ENCODE data around the gene ARHGEF28. TPM values are rescaled to one million over a fixed set of nuclear protein-coding genes. Genes with fewer than 3 reads are reported as not detected.

ARHGEF28 gene
- total RNA-seq, 2 donors from 2014 or later: 0.16 to 0.17 TPM

- H3K4me1 Mint-ChIP-seq: no peaks in the 10 kb centered on the region
- H3K4me3 Mint-ChIP-seq: no peak overlapping the region
- peaks cover 21% of the 10 kb centered on the region for H3K27me3 Mint-ChIP-seq
- ATAC-seq (replicated peaks): no peak
- no peaks in the 10 kb centered on the region for H3K36me3 Mint-ChIP-seq (ENCODE audit: low read depth)
- H3K27ac Mint-ChIP-seq: no peak overlapping the region
- peaks cover 4% of the 10 kb centered on the region for H3K9me3 Mint-ChIP-seq
Observed at GRCh38 chr5:73709536-73710129, 83.6 kb downstream of the ARHGEF28 start.

GRCh38 chr5:73716284-73716808 lies 90.3 kb downstream of the ARHGEF28 start:
- no peak overlapping the region for H3K4me3 Mint-ChIP-seq
- no peaks in the 10 kb centered on the region for H3K36me3 Mint-ChIP-seq (ENCODE audit: low read depth)
- no peaks in the 10 kb centered on the region for H3K9me3 Mint-ChIP-seq
- no peak for ATAC-seq (replicated peaks)
- peaks cover 32% of the 10 kb centered on the region for H3K27me3 Mint-ChIP-seq
- H3K4me1 Mint-ChIP-seq: no peaks in the 10 kb centered on the region
- no peak overlapping the region for H3K27ac Mint-ChIP-seq

- Mint-ChIP-seq H3K27me3 (peaks cover 22% of the 10 kb centered on the region), H3K36me3 (ENCODE audit: low read depth) (no peaks in the 10 kb centered on the region), H3K27ac (no peak overlapping the region), H3K4me3 (no peak overlapping the region), H3K9me3 (no peaks in the 10 kb centered on the region), H3K4me1 (no peaks in the 10 kb centered on the region)
- no peak for ATAC-seq (replicated peaks)
Observed at GRCh38 chr5:73718762-73719161, 92.8 kb downstream of the ARHGEF28 start.

GRCh38 chr5:73719632-73720031 lies 93.6 kb downstream of the ARHGEF28 start:
- Mint-ChIP-seq H3K4me3 (no peak overlapping the region), H3K4me1 (no peaks in the 10 kb centered on the region), H3K27me3 (peaks cover 20% of the 10 kb centered on the region), H3K9me3 (no peaks in the 10 kb centered on the region), H3K27ac (no peak overlapping the region), H3K36me3 (ENCODE audit: low read depth) (no peaks in the 10 kb centered on the region)
- no peak for ATAC-seq (replicated peaks)

GRCh38 chr5:73722231-73722630 lies 96.2 kb downstream of the ARHGEF28 start:
- ATAC-seq (replicated peaks): no peak
- no peaks in the 10 kb centered on the region for H3K9me3 Mint-ChIP-seq
- no peaks in the 10 kb centered on the region for H3K4me1 Mint-ChIP-seq
- no peak overlapping the region for H3K27ac Mint-ChIP-seq
- no peak overlapping the region for H3K4me3 Mint-ChIP-seq
- H3K36me3 Mint-ChIP-seq (ENCODE audit: low read depth): no peaks in the 10 kb centered on the region
- H3K27me3 Mint-ChIP-seq: peaks cover 17% of the 10 kb centered on the region

- Mint-ChIP-seq H3K27ac (no peak overlapping the region), H3K4me3 (no peak overlapping the region), H3K36me3 (ENCODE audit: low read depth) (no peaks in the 10 kb centered on the region), H3K27me3 (peaks cover 3% of the 10 kb centered on the region), H3K4me1 (no peaks in the 10 kb centered on the region), H3K9me3 (no peaks in the 10 kb centered on the region)
- no peak for ATAC-seq (replicated peaks)
Observed at GRCh38 chr5:73726071-73726470, 100.1 kb downstream of the ARHGEF28 start.

GRCh38 chr5:73726606-73727231 lies 100.7 kb downstream of the ARHGEF28 start:
- Mint-ChIP-seq H3K27ac (no peak overlapping the region), H3K9me3 (no peaks in the 10 kb centered on the region), H3K36me3 (ENCODE audit: low read depth) (no peaks in the 10 kb centered on the region), H3K27me3 (peaks cover 3% of the 10 kb centered on the region), H3K4me1 (no peaks in the 10 kb centered on the region), H3K4me3 (no peak overlapping the region)
- ATAC-seq (replicated peaks): no peak

- H3K9me3 Mint-ChIP-seq: no peaks in the 10 kb centered on the region
- H3K36me3 Mint-ChIP-seq (ENCODE audit: low read depth): no peaks in the 10 kb centered on the region
- ATAC-seq (replicated peaks): no peak
- no peak overlapping the region for H3K4me3 Mint-ChIP-seq
- no peak overlapping the region for H3K27ac Mint-ChIP-seq
- no peaks in the 10 kb centered on the region for H3K4me1 Mint-ChIP-seq
- peaks cover 3% of the 10 kb centered on the region for H3K27me3 Mint-ChIP-seq
Observed at GRCh38 chr5:73727470-73727869, 101.5 kb downstream of the ARHGEF28 start.

- H3K9me3 Mint-ChIP-seq: no peaks in the 10 kb centered on the region
- H3K4me1 Mint-ChIP-seq: no peaks in the 10 kb centered on the region
Observed at GRCh38 chr5:73728493-73729273, 102.7 kb downstream of the ARHGEF28 start.

GRCh38 chr5:73729329-73729728 lies 103.3 kb downstream of the ARHGEF28 start:
- Mint-ChIP-seq H3K36me3 (ENCODE audit: low read depth) (no peaks in the 10 kb centered on the region), H3K9me3 (no peaks in the 10 kb centered on the region), H3K4me1 (no peaks in the 10 kb centered on the region), H3K27ac (no peak overlapping the region), H3K4me3 (no peak overlapping the region), H3K27me3 (peaks cover 9% of the 10 kb centered on the region)
- no peak for ATAC-seq (replicated peaks)

More at GRCh38 chr5:73728493-73729273, 102.7 kb downstream of the ARHGEF28 start:
- H3K27me3 Mint-ChIP-seq: peaks cover 3% of the 10 kb centered on the region
- no peaks in the 10 kb centered on the region for H3K36me3 Mint-ChIP-seq (ENCODE audit: low read depth)
- no peak for ATAC-seq (replicated peaks)
- no peak overlapping the region for H3K4me3 Mint-ChIP-seq
- no peak overlapping the region for H3K27ac Mint-ChIP-seq

- no peaks in the 10 kb centered on the region for H3K9me3 Mint-ChIP-seq
- H3K27me3 Mint-ChIP-seq: peaks cover 6% of the 10 kb centered on the region
- ATAC-seq (replicated peaks): no peak
Observed at GRCh38 chr5:73732045-73732444, 106.0 kb downstream of the ARHGEF28 start.

GRCh38 chr5:73733219-73733618 lies 107.2 kb downstream of the ARHGEF28 start:
- peaks cover 12% of the 10 kb centered on the region for H3K27me3 Mint-ChIP-seq
- H3K36me3 Mint-ChIP-seq (ENCODE audit: low read depth): no peaks in the 10 kb centered on the region
- ATAC-seq (replicated peaks): no peak
- no peaks in the 10 kb centered on the region for H3K4me1 Mint-ChIP-seq
- H3K9me3 Mint-ChIP-seq: no peaks in the 10 kb centered on the region
- H3K4me3 Mint-ChIP-seq: no peak overlapping the region
- no peak overlapping the region for H3K27ac Mint-ChIP-seq

More at GRCh38 chr5:73732045-73732444, 106.0 kb downstream of the ARHGEF28 start:
- H3K4me3 Mint-ChIP-seq: no peak overlapping the region
- no peak overlapping the region for H3K27ac Mint-ChIP-seq
- no peaks in the 10 kb centered on the region for H3K4me1 Mint-ChIP-seq
- no peaks in the 10 kb centered on the region for H3K36me3 Mint-ChIP-seq (ENCODE audit: low read depth)

- peaks cover 15% of the 10 kb centered on the region for H3K27me3 Mint-ChIP-seq
- no peak for ATAC-seq (replicated peaks)
- no peaks in the 10 kb centered on the region for H3K4me1 Mint-ChIP-seq
- no peak overlapping the region for H3K4me3 Mint-ChIP-seq
- H3K36me3 Mint-ChIP-seq (ENCODE audit: low read depth): no peaks in the 10 kb centered on the region
- no peak overlapping the region for H3K27ac Mint-ChIP-seq
- no peaks in the 10 kb centered on the region for H3K9me3 Mint-ChIP-seq
Observed at GRCh38 chr5:73735032-73735734, 109.2 kb downstream of the ARHGEF28 start.

GRCh38 chr5:73739650-73740049 lies 113.7 kb downstream of the ARHGEF28 start:
- H3K27me3 Mint-ChIP-seq: peaks cover 15% of the 10 kb centered on the region
- H3K4me1 Mint-ChIP-seq: no peaks in the 10 kb centered on the region
- ATAC-seq (replicated peaks): no peak
- H3K36me3 Mint-ChIP-seq (ENCODE audit: low read depth): no peaks in the 10 kb centered on the region
- no peak overlapping the region for H3K27ac Mint-ChIP-seq
- H3K9me3 Mint-ChIP-seq: no peaks in the 10 kb centered on the region
- no peak overlapping the region for H3K4me3 Mint-ChIP-seq

All from activated T-helper 17 cell treated with anti-CD3 and anti-CD28 coated beads, Interleukin-2, amount 50 U/mL, for 72 hours (primary cell).